CD4-positive, alpha-beta T cell (primary cell): ENCODE measurements around the gene NXPE1. TPM values are rescaled to one million over a fixed set of nuclear protein-coding genes. Genes with fewer than 3 reads are reported as not detected.
"Not testable (repeated sequence)": the region's sequence is repeated elsewhere in the genome, so short reads cannot be mapped to it uniquely, and the experiment has no call there.

Source experiments
- ATAC-seq: fragments of 200-7000 bp; cut with Tn5 transposase; one replicate; pipeline ENCODE4 v1.10.0; 2022; ENCODE audit warnings: mild to moderate bottlenecking; ENCODE audit not compliant: poor library complexity
- CTCF ChIA-PET: fragments of 350-600 bp; sonication (Branson Sonifier 250); formaldehyde crosslinking; loops from one replicate; lab custom pipeline; 2021; ENCODE audit warnings: antibody characterized with exemption, inconsistent platforms; lab: Charles Lee
- POLR2A ChIA-PET: fragments of 350-600 bp; sonication (Branson Sonifier 250); formaldehyde crosslinking; loops from one replicate; lab custom pipeline; 2021; ENCODE audit warnings: antibody characterized with exemption, inconsistent platforms; lab: Charles Lee
- DNase-seq, 14 experiments: peaks; one replicate each; pipeline ENCODE4 v3.0.0-alpha.2; 2013 to 2020; ENCODE audit warnings: mixed read lengths in 2 of 14
- H3K27ac ChIP-seq, 2 donors: one replicate each; pipeline versions ENCODE4 v1.5.1 to v1.7.0; 2013; ENCODE audit warnings: low read length in 2 of 2, low read depth in 1 of 2, mild to moderate bottlenecking in 1 of 2
- H3K27me3 ChIP-seq, 2 experiments: 1 replicate in 1 of 2; 2 replicates in 1 of 2; pipeline versions ENCODE4 v1.6.1 to v1.7.0; 2013; ENCODE audit warnings: low read length in 2 of 2, control low read depth in 1 of 2, mild to moderate bottlenecking in 1 of 2, moderate library complexity in 1 of 2; ENCODE audit not compliant: insufficient read depth in 2 of 2, control insufficient read depth in 1 of 2
- H3K36me3 ChIP-seq: one replicate; pipeline ENCODE4 v1.6.1; 2013; ENCODE audit warnings: low read length, control low read depth; ENCODE audit not compliant: insufficient read depth
- H3K4me1 ChIP-seq: one replicate; pipeline ENCODE4 v1.6.1; 2013; ENCODE audit warnings: low read length, control low read depth; ENCODE audit not compliant: insufficient read depth
- H3K4me3 ChIP-seq: one replicate; pipeline ENCODE4 v1.5.1; 2013; ENCODE audit warnings: mild to moderate bottlenecking, low read length, moderate library complexity
- H3K9me3 ChIP-seq, 2 experiments: 1 replicate in 1 of 2; 2 replicates in 1 of 2; pipeline versions ENCODE4 v1.6.1 to v1.7.0; 2013; ENCODE audit warnings: low read length in 2 of 2, mild to moderate bottlenecking in 2 of 2, control low read depth in 1 of 2, moderate library complexity in 1 of 2; ENCODE audit not compliant: control insufficient read depth in 1 of 2, insufficient read depth in 1 of 2
- H3K27ac Mint-ChIP-seq: one replicate; pipeline ENCODE4 v1.8.0; 2020; ENCODE audit warnings: mixed read lengths
- H3K27me3 Mint-ChIP-seq: one replicate; pipeline ENCODE4 v1.8.0; 2021; ENCODE audit warnings: mixed read lengths
- H3K36me3 Mint-ChIP-seq: one replicate; pipeline ENCODE4 v1.8.0; 2021; ENCODE audit warnings: low read depth, mixed read lengths
- H3K4me1 Mint-ChIP-seq: one replicate; pipeline ENCODE4 v1.8.0; 2021; ENCODE audit warnings: low read depth, mixed read lengths
- H3K4me3 Mint-ChIP-seq: one replicate; pipeline ENCODE4 v1.8.0; 2020; ENCODE audit warnings: mild to moderate bottlenecking, mixed read lengths
- H3K9me3 Mint-ChIP-seq: one replicate; pipeline ENCODE4 v1.8.0; 2020; ENCODE audit warnings: mixed read lengths
- intact Hi-C, 2 experiments: fragments of 100-400 bp; cut with DNase I in 1 of 2; cut with micrococcal nuclease in 1 of 2; formaldehyde crosslinking; loops; one replicate each; pipeline versions ENCODE4 v1.15.1 to v1.9.0; 2023 to 2025; cut with DNase I, micrococcal nuclease
- polyA plus RNA-seq, 2 donors: library from polyadenylated mRNA; unstranded; fragments of 120-200 nt; gene quantifications; one replicate each; pipeline ENCODE4 v1.2.1, GENCODE V29; 2013
- total RNA-seq, 174 experiments: library from RNA in 2 of 174; stranded (reverse) in 2 of 174; gene quantifications; one replicate each; pipeline ENCODE4 v1.2.3 and lab custom pipeline; 2021 to 2026
- TF ChIP-seq, protein P1 (sequence below): fragments of 200-600 bp; IDR thresholded peaks from one replicate; pipeline ENCODE4 v1.8.0; 2022; ENCODE audit warnings: antibody characterized with exemption, mild to moderate bottlenecking

NXPE1 gene
- total RNA-seq (not detected), total RNA-seq (lab: John Stamatoyannopoulos, UW) (0 to 0.13 (median 0) reads per million in 172 experiments)
- polyA plus RNA-seq (2013, experiment 1 of 2): not detected
- polyA plus RNA-seq (2013, experiment 2 of 2): 0.03 TPM

- H3K36me3 ChIP-seq: no peaks in the 10 kb centered on the region
- no peak within 1 kb of the TSS for H3K27ac ChIP-seq
- ChIA-PET CTCF (no interaction called here), POLR2A (no interaction called here)
- no peaks in the 10 kb centered on the region for H3K4me1 ChIP-seq
- TF ChIP-seq, protein P1, sequence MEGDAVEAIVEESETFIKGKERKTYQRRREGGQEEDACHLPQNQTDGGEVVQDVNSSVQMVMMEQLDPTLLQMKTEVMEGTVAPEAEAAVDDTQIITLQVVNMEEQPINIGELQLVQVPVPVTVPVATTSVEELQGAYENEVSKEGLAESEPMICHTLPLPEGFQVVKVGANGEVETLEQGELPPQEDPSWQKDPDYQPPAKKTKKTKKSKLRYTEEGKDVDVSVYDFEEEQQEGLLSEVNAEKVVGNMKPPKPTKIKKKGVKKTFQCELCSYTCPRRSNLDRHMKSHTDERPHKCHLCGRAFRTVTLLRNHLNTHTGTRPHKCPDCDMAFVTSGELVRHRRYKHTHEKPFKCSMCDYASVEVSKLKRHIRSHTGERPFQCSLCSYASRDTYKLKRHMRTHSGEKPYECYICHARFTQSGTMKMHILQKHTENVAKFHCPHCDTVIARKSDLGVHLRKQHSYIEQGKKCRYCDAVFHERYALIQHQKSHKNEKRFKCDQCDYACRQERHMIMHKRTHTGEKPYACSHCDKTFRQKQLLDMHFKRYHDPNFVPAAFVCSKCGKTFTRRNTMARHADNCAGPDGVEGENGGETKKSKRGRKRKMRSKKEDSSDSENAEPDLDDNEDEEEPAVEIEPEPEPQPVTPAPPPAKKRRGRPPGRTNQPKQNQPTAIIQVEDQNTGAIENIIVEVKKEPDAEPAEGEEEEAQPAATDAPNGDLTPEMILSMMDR: no peak
- H3K27me3 ChIP-seq: no peaks in the 10 kb centered on the region
- no peaks in the 10 kb centered on the region for H3K9me3 ChIP-seq
- H3K4me1 Mint-ChIP-seq: no peaks in the 10 kb centered on the region
- intact Hi-C loops: no loop called here
- DNase-seq (no peak), ATAC-seq (no peak)
- no peak within 1 kb of the TSS for H3K4me3 ChIP-seq
- H3K27me3 Mint-ChIP-seq: peaks cover 6% of the 10 kb centered on the region
- no peak within 1 kb of the TSS for H3K4me3 Mint-ChIP-seq
- H3K27ac Mint-ChIP-seq: no peak within 1 kb of the TSS
- H3K9me3 Mint-ChIP-seq: no peaks in the 10 kb centered on the region
- H3K36me3 Mint-ChIP-seq: no peaks in the 10 kb centered on the region
Measured at GRCh38 chr11:114559425-114560310, at the start of gene NXPE1. TSS of gene NXPE1 (minus strand) at chr11:114559881. CDS start at chr11:114551201, 8,680 bp downstream.

DNA sequence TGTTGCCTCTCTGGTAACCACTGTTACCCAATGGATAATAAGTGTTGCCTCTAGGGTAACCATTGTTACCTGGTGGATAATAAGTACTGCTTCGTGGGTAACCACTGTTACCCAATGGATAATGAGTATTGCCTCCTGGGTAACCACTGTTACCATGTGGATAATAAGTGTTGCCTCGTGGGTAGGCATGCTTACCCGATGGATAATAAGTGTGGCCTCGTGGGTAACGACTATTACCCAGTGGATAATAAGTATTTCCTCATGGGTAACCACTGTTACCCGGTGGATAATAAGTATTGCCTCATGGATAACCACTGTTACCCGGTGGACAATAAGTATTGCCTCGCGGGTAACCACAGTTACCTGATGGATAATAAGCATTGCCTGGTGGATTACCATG, 49.7 kb upstream of the NXPE1 start:
- H3K27me3 ChIP-seq: no peaks in the 10 kb centered on the region
- no peak for DNase-seq
- no peaks in the 10 kb centered on the region for H3K36me3 Mint-ChIP-seq
- no peaks in the 10 kb centered on the region for H3K4me1 ChIP-seq
- TF ChIP-seq, protein P1: no peak
- no peak overlapping the region for H3K4me3 Mint-ChIP-seq
- H3K9me3 Mint-ChIP-seq: peaks cover 4% of the 10 kb centered on the region
- ChIA-PET CTCF (no interaction called here), POLR2A (no interaction called here)
- H3K4me1 Mint-ChIP-seq: no peaks in the 10 kb centered on the region
- no peaks in the 10 kb centered on the region for H3K36me3 ChIP-seq
- intact Hi-C loops: no loop called here
- no peak overlapping the region for H3K4me3 ChIP-seq
- ATAC-seq: no peak
- H3K9me3 ChIP-seq: no peaks in the 10 kb centered on the region
- no peak overlapping the region for H3K27ac Mint-ChIP-seq
- no peaks in the 10 kb centered on the region for H3K27me3 Mint-ChIP-seq
- no peak overlapping the region for H3K27ac ChIP-seq

GRCh38 chr11:114608605-114609004, 48.9 kb upstream of the NXPE1 start:
- H3K36me3 Mint-ChIP-seq, H3K4me3 Mint-ChIP-seq, H3K27ac Mint-ChIP-seq, H3K4me1 Mint-ChIP-seq, H3K9me3 Mint-ChIP-seq, H3K4me1 ChIP-seq, ATAC-seq, H3K27ac ChIP-seq, DNase-seq, POLR2A ChIA-PET, H3K9me3 ChIP-seq, H3K27me3 ChIP-seq, H3K27me3 Mint-ChIP-seq, CTCF ChIA-PET, H3K36me3 ChIP-seq, H3K4me3 ChIP-seq, intact Hi-C loops: not testable (repeated sequence)
